ENCODE results near the gene ELOVL1. TPM values are rescaled to one million over a fixed set of nuclear protein-coding genes. Genes with fewer than 3 reads are reported as not detected.

Gene ELOVL1
- total and polyA plus RNA-seq, 12 donors: 18.4 to 82.0 (median 28.3) TPM

DNA sequence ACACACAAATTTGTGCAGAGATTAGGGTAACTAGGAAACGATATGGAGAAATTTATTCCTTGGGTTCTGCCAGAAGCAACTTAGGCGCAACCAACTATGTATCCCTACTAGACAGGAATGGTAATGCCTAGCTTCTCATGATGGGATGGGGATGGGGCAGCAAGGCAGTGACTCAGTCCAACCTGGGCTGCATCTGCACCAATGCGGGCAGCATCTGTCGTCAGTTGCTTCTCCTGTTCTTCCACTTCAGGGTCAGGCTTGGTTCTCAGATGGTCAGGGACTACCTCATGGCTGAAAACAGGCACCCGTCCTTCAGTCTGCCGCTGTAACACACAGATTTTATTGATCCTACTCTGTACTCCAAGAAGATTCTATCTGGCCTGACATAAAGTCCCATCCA lies 18.9 kb upstream of the ELOVL1 start:
- ATAC-seq (no peak), DNase-seq (no peak)
- H3K4me3 ChIP-seq: no peak overlapping the region
- H3K36me3 ChIP-seq: peaks cover 0 to 64% (median 43%) of the 10 kb centered on the region in 9 donors
- TF ChIP-seq, protein P1, sequence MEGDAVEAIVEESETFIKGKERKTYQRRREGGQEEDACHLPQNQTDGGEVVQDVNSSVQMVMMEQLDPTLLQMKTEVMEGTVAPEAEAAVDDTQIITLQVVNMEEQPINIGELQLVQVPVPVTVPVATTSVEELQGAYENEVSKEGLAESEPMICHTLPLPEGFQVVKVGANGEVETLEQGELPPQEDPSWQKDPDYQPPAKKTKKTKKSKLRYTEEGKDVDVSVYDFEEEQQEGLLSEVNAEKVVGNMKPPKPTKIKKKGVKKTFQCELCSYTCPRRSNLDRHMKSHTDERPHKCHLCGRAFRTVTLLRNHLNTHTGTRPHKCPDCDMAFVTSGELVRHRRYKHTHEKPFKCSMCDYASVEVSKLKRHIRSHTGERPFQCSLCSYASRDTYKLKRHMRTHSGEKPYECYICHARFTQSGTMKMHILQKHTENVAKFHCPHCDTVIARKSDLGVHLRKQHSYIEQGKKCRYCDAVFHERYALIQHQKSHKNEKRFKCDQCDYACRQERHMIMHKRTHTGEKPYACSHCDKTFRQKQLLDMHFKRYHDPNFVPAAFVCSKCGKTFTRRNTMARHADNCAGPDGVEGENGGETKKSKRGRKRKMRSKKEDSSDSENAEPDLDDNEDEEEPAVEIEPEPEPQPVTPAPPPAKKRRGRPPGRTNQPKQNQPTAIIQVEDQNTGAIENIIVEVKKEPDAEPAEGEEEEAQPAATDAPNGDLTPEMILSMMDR (IDR thresholded peaks at IDR 0.05): no peak
- no peaks in the 10 kb centered on the region for H3K27me3 ChIP-seq
- H3K27ac ChIP-seq: no peak overlapping the region
- peaks cover 9 to 50% (median 45%) of the 10 kb centered on the region in 9 donors for H3K4me1 ChIP-seq
- intact Hi-C loops (cut with DNase I): loop anchor here in 3 of 10 donors (5.0 to 10.0 kb wide), 2 partner anchors 152 to 159 kb away; no protein-coding TSS in a partner anchor
- H3K9me3 ChIP-seq: no peaks in the 10 kb centered on the region
- 93 to 96% methylated on average over 6 of the region's 6 CpGs for WGBS, 2 donors

DNA sequence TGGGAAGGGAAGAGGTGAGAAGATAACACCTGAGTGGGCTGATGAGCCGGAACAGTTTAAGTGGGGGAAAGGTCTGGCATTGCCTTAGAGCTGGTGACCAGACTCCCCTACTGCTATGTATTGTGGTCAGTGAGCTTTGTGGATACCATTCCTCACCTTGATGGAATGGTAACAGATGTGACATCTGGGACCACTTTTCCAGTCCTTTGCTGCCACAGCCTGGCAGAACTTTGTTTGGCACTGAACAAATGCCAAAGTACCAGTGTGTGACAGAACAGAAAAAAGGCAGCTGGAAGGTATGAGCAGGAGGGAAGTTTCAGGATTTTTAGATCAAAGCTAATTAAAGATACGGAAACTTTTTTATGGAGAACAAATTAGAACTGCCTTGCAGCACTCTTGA lies 15.6 kb upstream of the ELOVL1 start:
- peak; percentile 18 to 64 (median 48) for ATAC-seq

DNA sequence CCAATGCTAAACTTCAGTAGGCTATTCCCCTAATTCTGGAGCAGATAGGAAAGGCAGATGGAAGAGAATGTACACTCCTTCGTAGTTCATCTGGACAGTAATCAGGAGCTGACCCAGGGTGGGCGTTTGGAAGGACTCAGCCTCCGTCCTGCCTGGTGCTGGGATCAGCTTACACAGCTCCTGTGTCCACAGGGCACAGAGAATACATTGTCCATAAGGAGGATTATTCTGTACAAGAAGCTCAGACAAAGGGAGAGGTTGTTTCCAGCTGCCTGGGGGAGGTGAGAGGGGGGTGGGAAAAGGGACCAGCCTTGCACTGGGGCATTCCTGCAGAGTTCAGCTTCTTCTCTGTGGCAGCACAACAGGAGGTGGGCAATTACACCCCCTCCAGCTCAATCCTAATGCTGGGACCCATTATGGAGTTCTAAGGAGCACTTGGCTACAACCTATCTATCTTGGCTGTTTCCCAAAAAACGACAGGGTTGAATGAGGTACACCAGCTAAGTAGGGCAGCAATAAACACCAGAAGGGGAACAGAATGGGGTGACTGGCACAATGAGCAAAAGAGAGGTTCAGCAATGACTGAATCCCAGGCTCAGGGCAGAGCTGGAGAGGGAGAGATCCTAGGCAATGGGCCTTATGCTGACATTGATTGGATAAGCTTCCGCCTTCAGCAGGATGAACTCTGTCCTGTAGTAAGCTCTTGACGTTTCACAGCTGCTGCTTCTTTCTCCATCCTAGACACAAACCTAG lies 14.4 kb upstream of the ELOVL1 start:
- ATAC-seq (peak; percentile 48 to 79 (median 69)), DNase-seq (no peak)
- TF ChIP-seq, protein P1 (IDR thresholded peaks at IDR 0.05): no peak
- WGBS, 2 donors: 25 to 39% methylated on average over 6 of the region's 6 CpGs
- no peak overlapping the region for H3K4me3 ChIP-seq
- no peaks in the 10 kb centered on the region for H3K9me3 ChIP-seq
- intact Hi-C loops (cut with DNase I): loop anchor here in 6 of 10 donors (2.0 to 10.0 kb wide), 4 partner anchors 145 to 155 kb away; no protein-coding TSS in a partner anchor
- peaks cover 0 to 24% (median 20%) of the 10 kb centered on the region in 9 donors for H3K4me1 ChIP-seq
- no peaks in the 10 kb centered on the region for H3K27me3 ChIP-seq
- H3K27ac ChIP-seq: peak overlapping the region in 9 of 10 donors; percentile 19 to 75 (median 32)
- H3K36me3 ChIP-seq: peaks cover 0 to 92% (median 42%) of the 10 kb centered on the region in 9 donors

More for the DNA sequence above, 15.6 kb upstream of the ELOVL1 start:
- WGBS, 2 donors: 59 to 78% methylated on average over 2 of the region's 2 CpGs
- no peaks in the 10 kb centered on the region for H3K27me3 ChIP-seq
- no peaks in the 10 kb centered on the region for H3K9me3 ChIP-seq
- peaks cover 3 to 35% (median 30%) of the 10 kb centered on the region in 9 donors for H3K4me1 ChIP-seq
- H3K27ac ChIP-seq: no peak overlapping the region
- peaks cover 0 to 90% (median 43%) of the 10 kb centered on the region in 9 donors for H3K36me3 ChIP-seq
- no peak overlapping the region for H3K4me3 ChIP-seq
- TF ChIP-seq, protein P1 (IDR thresholded peaks at IDR 0.05): peak in 6 of 9 donors; percentile 26 to 51 (median 46)
- DNase-seq: no peak
- intact Hi-C loops (cut with DNase I): loop anchor here in 6 of 10 donors (1.0 to 10.0 kb wide), 5 partner anchors 145 to 157 kb away; no protein-coding TSS in a partner anchor

DNA sequence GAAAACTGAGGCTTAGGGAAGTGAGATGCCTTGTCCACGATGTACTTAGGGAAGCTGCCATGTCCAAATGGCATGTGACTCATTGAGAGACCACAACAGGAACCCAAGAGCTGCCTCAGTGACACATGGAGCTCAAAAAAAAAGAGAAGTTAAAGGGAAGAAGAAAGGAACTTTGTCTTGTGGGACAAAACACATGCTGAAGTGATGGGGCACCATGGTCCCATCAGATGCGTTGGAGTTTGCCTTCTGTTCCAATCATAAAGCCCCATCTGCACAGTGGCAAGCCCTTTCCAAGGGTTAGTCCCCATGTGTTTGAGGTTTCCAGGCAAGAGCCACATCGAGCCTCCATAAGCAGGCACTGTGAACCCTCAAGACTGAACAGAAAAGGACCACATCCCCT lies 13.8 kb upstream of the ELOVL1 start:
- H3K27ac ChIP-seq: peak overlapping the region in 6 of 10 donors; percentile 23 to 75 (median 38)
- TF ChIP-seq, protein P1 (IDR thresholded peaks at IDR 0.05): no peak
- H3K36me3 ChIP-seq: peaks cover 0 to 91% (median 38%) of the 10 kb centered on the region in 9 donors

More for the DNA sequence above, 13.8 kb upstream of the ELOVL1 start:
- Histone ChIP-seq H3K4me3 (no peak overlapping the region), H3K9me3 (no peaks in the 10 kb centered on the region), H3K4me1 (peaks cover 0 to 24% (median 20%) of the 10 kb centered on the region in 9 donors), H3K27me3 (no peaks in the 10 kb centered on the region)
- ATAC-seq (peak in 6 of 8 donors; percentile 17 to 52 (median 48)), DNase-seq (no peak)
- WGBS, 2 donors: 60 to 66% methylated on average over 3 of the region's 3 CpGs
- intact Hi-C loops (cut with DNase I): loop anchor here in 6 of 10 donors (2.0 to 10.0 kb wide), 4 partner anchors 144 to 155 kb away; no protein-coding TSS in a partner anchor

Measured in heart right ventricle (tissue), 16 donors.